Measurements from ENCODE around the gene MKKS. TPM values are rescaled to one million over a fixed set of nuclear protein-coding genes. Genes with fewer than 3 reads are reported as not detected.

Gene MKKS
- polyA plus RNA-seq, 1 experiment = 18.9 TPM

DNA sequence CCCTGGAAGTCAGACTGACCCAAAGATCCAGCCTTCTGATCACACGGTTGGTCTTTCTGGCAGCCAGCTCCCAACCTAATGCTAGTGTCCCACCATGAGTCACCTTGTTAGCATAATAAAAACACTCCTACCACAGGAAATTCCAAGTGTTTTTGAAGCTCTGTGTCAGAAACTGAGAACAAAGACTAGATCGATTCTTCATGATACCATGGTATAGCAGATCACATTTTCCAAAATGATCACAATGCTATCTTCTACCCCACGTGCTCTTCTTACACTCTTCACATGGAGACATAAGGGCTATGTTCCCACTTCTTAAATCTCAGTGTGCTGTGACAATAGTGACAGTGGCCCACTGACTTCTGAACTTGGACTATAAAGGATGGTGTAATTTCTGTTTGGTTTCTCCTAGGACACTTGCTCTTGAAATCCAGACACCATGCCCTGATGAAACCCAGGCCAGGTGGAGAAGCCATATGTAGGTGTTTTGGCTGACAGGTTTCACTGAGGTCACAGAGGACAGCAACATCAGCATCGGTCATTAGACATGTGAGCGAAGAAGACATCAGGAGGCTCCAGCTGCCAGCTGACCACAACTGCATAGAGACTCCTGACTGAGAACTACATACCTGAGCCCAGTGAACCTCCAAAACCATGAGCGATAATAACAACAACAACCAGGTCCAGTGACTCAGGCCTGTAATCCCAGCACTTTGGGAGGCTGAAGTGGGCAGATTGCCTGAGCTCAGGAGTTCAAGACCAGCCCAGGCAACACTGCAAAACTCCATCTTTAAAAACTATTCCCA lies 57.5 kb downstream of the MKKS start:
- H3K27me3 ChIP-seq (ENCODE audit: control insufficient read depth, insufficient read depth, low read length) = no peaks in the 10 kb centered on the region
- no peak overlapping the region for H3K4me3 ChIP-seq (ENCODE audit: low read depth, low read length)
- H3K27ac ChIP-seq (ENCODE audit: low read depth, low read length) = no peak overlapping the region
- no peak for DNase-seq (ENCODE audit: low read depth, low spot score)
- no peaks in the 10 kb centered on the region for H3K9me3 ChIP-seq (ENCODE audit: control insufficient read depth, insufficient read depth, low read length)
- TF ChIP-seq, protein P1, sequence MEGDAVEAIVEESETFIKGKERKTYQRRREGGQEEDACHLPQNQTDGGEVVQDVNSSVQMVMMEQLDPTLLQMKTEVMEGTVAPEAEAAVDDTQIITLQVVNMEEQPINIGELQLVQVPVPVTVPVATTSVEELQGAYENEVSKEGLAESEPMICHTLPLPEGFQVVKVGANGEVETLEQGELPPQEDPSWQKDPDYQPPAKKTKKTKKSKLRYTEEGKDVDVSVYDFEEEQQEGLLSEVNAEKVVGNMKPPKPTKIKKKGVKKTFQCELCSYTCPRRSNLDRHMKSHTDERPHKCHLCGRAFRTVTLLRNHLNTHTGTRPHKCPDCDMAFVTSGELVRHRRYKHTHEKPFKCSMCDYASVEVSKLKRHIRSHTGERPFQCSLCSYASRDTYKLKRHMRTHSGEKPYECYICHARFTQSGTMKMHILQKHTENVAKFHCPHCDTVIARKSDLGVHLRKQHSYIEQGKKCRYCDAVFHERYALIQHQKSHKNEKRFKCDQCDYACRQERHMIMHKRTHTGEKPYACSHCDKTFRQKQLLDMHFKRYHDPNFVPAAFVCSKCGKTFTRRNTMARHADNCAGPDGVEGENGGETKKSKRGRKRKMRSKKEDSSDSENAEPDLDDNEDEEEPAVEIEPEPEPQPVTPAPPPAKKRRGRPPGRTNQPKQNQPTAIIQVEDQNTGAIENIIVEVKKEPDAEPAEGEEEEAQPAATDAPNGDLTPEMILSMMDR (IDR thresholded peaks at IDR 0.05; ENCODE audit: low read depth, low read length) = no peak
- ChIA-PET POLR2A (no interaction called here), CTCF (no interaction called here)

DNA sequence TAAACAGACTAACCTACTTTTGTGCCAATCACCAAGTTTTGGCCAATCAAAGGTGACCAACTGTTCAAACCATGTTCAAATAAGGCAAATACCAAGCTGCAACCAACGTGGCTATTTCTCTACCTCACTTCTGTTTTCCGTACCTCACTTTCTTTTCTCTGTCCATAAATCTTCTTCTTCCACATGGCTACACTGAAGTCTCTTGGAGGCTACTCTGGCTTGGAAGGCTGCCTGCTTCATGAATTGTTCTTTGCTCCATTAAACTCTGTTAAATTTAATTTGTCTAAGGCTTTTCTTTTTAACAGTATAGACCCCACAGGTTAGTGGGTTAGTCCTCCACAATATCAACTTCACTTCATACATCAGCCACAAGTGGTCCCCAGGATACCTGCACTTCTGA lies 58.8 kb downstream of the MKKS start:
- H3K27me3 ChIP-seq (ENCODE audit: control insufficient read depth, insufficient read depth, low read length) = no peaks in the 10 kb centered on the region
- H3K4me3 ChIP-seq (ENCODE audit: low read depth, low read length) = no peak overlapping the region
- ChIA-PET CTCF (interaction anchor here (1.4 kb wide), 1 partner anchor 18 kb away, joined by 6 read pairs; no protein-coding TSS in a partner anchor), POLR2A (no interaction called here)
- H3K27ac ChIP-seq (ENCODE audit: low read depth, low read length) = no peak overlapping the region
- H3K9me3 ChIP-seq (ENCODE audit: control insufficient read depth, insufficient read depth, low read length) = no peaks in the 10 kb centered on the region
- DNase-seq (ENCODE audit: low read depth, low spot score) = no peak
- TF ChIP-seq, protein P1 (IDR thresholded peaks at IDR 0.05; ENCODE audit: low read depth, low read length) = no peak

DNA sequence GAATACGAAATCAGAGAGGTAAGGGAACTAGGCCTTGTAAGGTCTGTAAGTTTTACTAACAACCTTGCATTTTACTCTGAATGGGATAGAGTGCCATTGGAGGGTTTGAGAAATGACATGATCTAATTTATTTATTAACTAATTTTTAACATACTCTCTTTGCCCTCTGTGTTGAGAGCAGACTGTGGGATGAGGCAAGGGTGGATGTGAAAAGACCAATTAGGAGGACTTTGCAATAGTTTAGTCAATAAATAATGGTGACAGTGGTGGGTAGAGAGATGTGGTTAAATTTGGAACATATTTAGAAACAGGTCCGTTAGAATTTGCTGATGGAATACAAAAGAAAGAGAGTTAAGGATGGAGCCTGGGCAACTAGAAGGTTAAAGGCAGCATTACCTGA lies 60.0 kb downstream of the MKKS start:
- CTCF ChIA-PET = interaction anchor here (0.6 to 1.4 kb wide), 2 partner anchors 16 to 58 kb away, joined by 4 to 6 read pairs; no protein-coding TSS in a partner anchor
- no peak for DNase-seq (ENCODE audit: low read depth, low spot score)
- POLR2A ChIA-PET = no interaction called here

DNA sequence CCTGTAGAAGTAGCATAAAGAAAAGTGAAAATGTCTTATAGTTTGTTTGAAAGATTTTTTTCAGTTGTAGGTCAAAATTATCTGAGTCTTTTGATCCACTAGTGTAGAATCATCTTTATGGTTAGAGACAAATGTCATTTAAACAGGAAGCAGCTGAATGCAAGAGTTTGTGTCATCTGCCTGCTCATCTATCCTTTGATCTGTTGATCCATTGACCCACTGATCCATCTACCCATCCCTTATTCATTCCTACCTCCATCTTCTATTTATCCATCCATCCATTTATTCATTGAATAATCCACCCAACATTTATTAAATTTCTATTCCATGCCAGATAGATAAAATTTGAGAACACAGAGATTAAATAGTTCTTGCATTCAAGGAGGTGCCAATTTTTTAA lies 62.6 kb downstream of the MKKS start:
- ChIA-PET CTCF (interaction anchor here (1.2 kb wide), 1 partner anchor 13 kb away, joined by 3 read pairs; no protein-coding TSS in a partner anchor), POLR2A (no interaction called here)
- TF ChIP-seq, protein P1 (IDR thresholded peaks at IDR 0.05; ENCODE audit: low read depth, low read length) = no peak
- Histone ChIP-seq H3K9me3 (ENCODE audit: control insufficient read depth, insufficient read depth, low read length) (no peaks in the 10 kb centered on the region), H3K27me3 (ENCODE audit: control insufficient read depth, insufficient read depth, low read length) (no peaks in the 10 kb centered on the region), H3K4me3 (ENCODE audit: low read depth, low read length) (no peak overlapping the region), H3K27ac (ENCODE audit: low read depth, low read length) (no peak overlapping the region)
- no peak for DNase-seq (ENCODE audit: low read depth, low spot score)

More for the DNA sequence above, 60.0 kb downstream of the MKKS start:
- TF ChIP-seq, protein P1 (IDR thresholded peaks at IDR 0.05; ENCODE audit: low read depth, low read length) = no peak
- no peaks in the 10 kb centered on the region for H3K9me3 ChIP-seq (ENCODE audit: control insufficient read depth, insufficient read depth, low read length)
- H3K27me3 ChIP-seq (ENCODE audit: control insufficient read depth, insufficient read depth, low read length) = no peaks in the 10 kb centered on the region
- no peak overlapping the region for H3K4me3 ChIP-seq (ENCODE audit: low read depth, low read length)
- no peak overlapping the region for H3K27ac ChIP-seq (ENCODE audit: low read depth, low read length)

DNA sequence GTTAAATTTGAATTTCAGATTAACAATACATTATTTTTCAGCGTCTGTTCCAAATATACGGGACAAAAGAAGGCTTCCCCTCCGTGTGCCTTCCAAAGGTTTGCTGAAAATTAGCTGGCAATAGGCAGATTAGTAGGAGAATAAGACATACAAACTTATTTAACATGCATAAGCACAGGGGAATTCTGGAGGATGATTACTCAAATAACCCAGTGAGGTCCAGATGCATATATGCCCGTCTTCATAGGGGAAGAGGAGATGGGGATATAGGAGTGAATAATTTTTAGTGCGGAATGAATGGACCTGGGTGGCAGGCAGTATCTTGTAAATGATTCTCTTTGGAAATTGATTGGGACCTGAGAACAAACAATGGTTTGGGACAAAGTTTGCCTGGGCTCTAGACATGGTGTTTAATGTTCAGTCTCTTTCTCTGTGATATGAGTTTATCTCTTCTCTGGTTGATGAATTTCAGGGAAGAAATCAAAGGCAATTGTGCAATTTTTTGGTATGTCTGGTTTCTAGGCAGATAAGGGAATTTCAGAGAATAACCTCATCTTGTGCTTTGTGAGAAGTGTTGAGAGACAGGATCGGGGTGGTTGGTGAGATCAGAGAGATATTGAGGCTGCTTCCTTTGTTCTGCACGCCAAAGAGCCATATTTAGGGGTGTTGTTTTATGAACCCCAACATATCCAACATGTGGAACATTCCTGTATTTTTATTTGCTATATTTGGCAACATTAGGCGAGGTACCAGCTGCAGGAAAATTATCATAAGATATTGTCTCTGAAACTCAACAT lies 63.7 kb downstream of the MKKS start:
- CTCF ChIA-PET = no interaction called here
- no peak for DNase-seq (ENCODE audit: low read depth, low spot score)
- H3K4me3 ChIP-seq (ENCODE audit: low read depth, low read length) = no peak overlapping the region
- POLR2A ChIA-PET = no interaction called here
- H3K27me3 ChIP-seq (ENCODE audit: control insufficient read depth, insufficient read depth, low read length) = no peaks in the 10 kb centered on the region
- H3K9me3 ChIP-seq (ENCODE audit: control insufficient read depth, insufficient read depth, low read length) = no peaks in the 10 kb centered on the region
- TF ChIP-seq, protein P1 (IDR thresholded peaks at IDR 0.05; ENCODE audit: low read depth, low read length) = no peak
- no peak overlapping the region for H3K27ac ChIP-seq (ENCODE audit: low read depth, low read length)
